Lower leg skin (tissue), 3 donors: ENCODE data around the gene CLIC1.

ENCODE experiments used
- CTCF ChIP-seq, 3 donors: fragments of 450-650 bp; IDR thresholded peaks; one replicate each; pipeline ENCODE4 v1.5.1; 2016; ENCODE audit warnings: antibody characterized with exemption in 3 of 3, mild to moderate bottlenecking in 3 of 3, moderate library complexity in 2 of 3
- POLR2A ChIP-seq, 2 donors: fragments of 450-650 bp; IDR thresholded peaks; one replicate each; pipeline ENCODE4 v1.6.1; 2016 to 2017; ENCODE audit warnings: antibody characterized with exemption in 2 of 2, mild to moderate bottlenecking in 1 of 2, moderate library complexity in 1 of 2

- no peak for TF ChIP-seq CTCF (IDR thresholded peaks at IDR 0.05)
- TF ChIP-seq POLR2A (IDR thresholded peaks at IDR 0.05), result no peak
Observed at GRCh38 chr6:31778193-31778592, 41.9 kb upstream of the CLIC1 start.
